ENCODE data around the gene MACROH2A2. TPM values are rescaled to one million over a fixed set of nuclear protein-coding genes. Genes with fewer than 3 reads are reported as not detected.
A peak's percentile ranks its signal among the peaks of the same experiment; 100 is the strongest.

The MACROH2A2 gene
- total and polyA plus RNA-seq, 2 of the 13 experiments (the other 11 are each of a cell fraction or from before 2014, with no cell fraction given): 9.8 to 43.1 TPM

- TF ChIP-seq, protein P1, sequence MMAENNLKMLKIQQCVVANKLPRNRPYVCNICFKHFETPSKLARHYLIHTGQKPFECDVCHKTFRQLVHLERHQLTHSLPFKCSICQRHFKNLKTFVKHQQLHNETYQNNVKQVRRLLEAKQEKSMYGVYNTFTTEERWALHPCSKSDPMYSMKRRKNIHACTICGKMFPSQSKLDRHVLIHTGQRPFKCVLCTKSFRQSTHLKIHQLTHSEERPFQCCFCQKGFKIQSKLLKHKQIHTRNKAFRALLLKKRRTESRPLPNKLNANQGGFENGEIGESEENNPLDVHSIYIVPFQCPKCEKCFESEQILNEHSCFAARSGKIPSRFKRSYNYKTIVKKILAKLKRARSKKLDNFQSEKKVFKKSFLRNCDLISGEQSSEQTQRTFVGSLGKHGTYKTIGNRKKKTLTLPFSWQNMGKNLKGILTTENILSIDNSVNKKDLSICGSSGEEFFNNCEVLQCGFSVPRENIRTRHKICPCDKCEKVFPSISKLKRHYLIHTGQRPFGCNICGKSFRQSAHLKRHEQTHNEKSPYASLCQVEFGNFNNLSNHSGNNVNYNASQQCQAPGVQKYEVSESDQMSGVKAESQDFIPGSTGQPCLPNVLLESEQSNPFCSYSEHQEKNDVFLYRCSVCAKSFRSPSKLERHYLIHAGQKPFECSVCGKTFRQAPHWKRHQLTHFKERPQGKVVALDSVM (CRISPR knock-in tag; IDR thresholded peaks at IDR 0.05): peak; percentile 76
- TF ChIP-seq ZNF577 (CRISPR knock-in tag; IDR thresholded peaks at IDR 0.05; ENCODE audit: borderline replicate concordance, low read depth) (no peak), NFIC (IDR thresholded peaks at IDR 0.05; ENCODE audit: low read length) (peak; percentile 75; the same call in 1 of the 2 replicates), ZNF670 (CRISPR knock-in tag; IDR thresholded peaks at IDR 0.05; ENCODE audit: borderline replicate concordance) (no peak), DZIP1 (CRISPR knock-in tag; IDR thresholded peaks at IDR 0.05) (no peak), MBD4 (IDR thresholded peaks at IDR 0.05; ENCODE audit: borderline replicate concordance, low read length) (0 out of 2 replicates have a peak, but pooled peaks have one; percentile 32), KAT7 (CRISPR knock-in tag; IDR thresholded peaks at IDR 0.05; ENCODE audit: borderline replicate concordance) (no peak), SMAD3 (CRISPR knock-in tag; IDR thresholded peaks at IDR 0.05) (peak; percentile 71; the same call in 1 of the 2 replicates), ZNF549 (CRISPR knock-in tag; IDR thresholded peaks at IDR 0.05) (no peak), RXRA (CRISPR knock-in tag; IDR thresholded peaks at IDR 0.05) (peak; percentile 35; the same call in 1 of the 2 replicates), TMF1 (CRISPR knock-in tag; IDR thresholded peaks at IDR 0.05; ENCODE audit: low read depth) (no peak), ZBTB20 (CRISPR knock-in tag; IDR thresholded peaks at IDR 0.05; ENCODE audit: borderline replicate concordance, low read depth) (peak; percentile 85; the same call in 1 of the 2 replicates), TEAD3 (CRISPR knock-in tag; optimal IDR thresholded peaks at IDR 0.05; ENCODE audit: borderline replicate concordance) (peak; percentile 97), FIP1L1 (IDR thresholded peaks at IDR 0.05; ENCODE audit: borderline replicate concordance, insufficient read depth, low read depth, low read length) (no peak), ZNF709 (CRISPR knock-in tag; IDR thresholded peaks at IDR 0.05) (0 out of 2 replicates have a peak, but pooled peaks have one; percentile 9), TSC22D2 (CRISPR knock-in tag; IDR thresholded peaks at IDR 0.05; ENCODE audit: borderline replicate concordance) (no peak), SP140L (CRISPR knock-in tag; IDR thresholded peaks at IDR 0.05; ENCODE audit: borderline replicate concordance) (no peak), ZFP37 (CRISPR knock-in tag; IDR thresholded peaks at IDR 0.05; ENCODE audit: borderline replicate concordance) (no peak), ZNF10 (CRISPR knock-in tag; IDR thresholded peaks at IDR 0.05; ENCODE audit: borderline replicate concordance, low read depth) (no peak), MEIS1 (CRISPR knock-in tag; IDR thresholded peaks at IDR 0.05; ENCODE audit: borderline replicate concordance) (no peak), JUNB (CRISPR knock-in tag; IDR thresholded peaks at IDR 0.05; ENCODE audit: borderline replicate concordance) (no peak), MAF1 (CRISPR knock-in tag; IDR thresholded peaks at IDR 0.05; ENCODE audit: borderline replicate concordance) (no peak), XBP1 (CRISPR knock-in tag; IDR thresholded peaks at IDR 0.05) (no peak), TOE1 (CRISPR knock-in tag; IDR thresholded peaks at IDR 0.05) (no peak)
- TF ChIP-seq, protein P2, sequence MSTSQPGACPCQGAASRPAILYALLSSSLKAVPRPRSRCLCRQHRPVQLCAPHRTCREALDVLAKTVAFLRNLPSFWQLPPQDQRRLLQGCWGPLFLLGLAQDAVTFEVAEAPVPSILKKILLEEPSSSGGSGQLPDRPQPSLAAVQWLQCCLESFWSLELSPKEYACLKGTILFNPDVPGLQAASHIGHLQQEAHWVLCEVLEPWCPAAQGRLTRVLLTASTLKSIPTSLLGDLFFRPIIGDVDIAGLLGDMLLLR (CRISPR knock-in tag; IDR thresholded peaks at IDR 0.05): no peak
These were observed 38.3 kb downstream of the MACROH2A2 start (continued) for GRCh38 chr10:70090951-70091350.
